GM03348 (cell line): ENCODE results near the gene TRAPPC10.
"Not testable (repeated sequence)": the region's sequence is repeated elsewhere in the genome, so short reads cannot be mapped to it uniquely, and the experiment has no call there.

Experiments
- DNase-seq: peaks from one replicate; pipeline ENCODE4 v3.0.0; 2012; ENCODE audit warnings: low spot score

The TRAPPC10 gene

DNA sequence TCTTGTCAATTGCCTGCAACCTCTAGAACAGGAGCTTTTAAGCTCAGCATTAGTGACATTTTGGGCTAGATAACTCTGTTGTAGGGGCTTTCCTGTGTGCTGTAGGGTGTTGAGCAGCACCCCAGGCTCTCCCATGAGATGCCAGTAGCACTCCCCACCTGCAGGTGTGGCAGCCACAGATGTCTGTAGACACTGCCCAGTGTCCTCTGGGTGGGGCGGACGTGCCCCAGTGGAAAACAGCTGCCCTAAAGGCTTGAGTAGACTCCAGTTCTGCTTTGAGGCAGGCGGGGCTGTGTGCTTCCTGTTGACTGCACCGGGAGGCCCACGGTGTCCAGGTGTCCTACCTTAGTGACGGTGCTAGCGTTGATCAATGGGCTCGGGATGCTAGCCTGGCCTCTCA lies 78.2 kb downstream of the TRAPPC10 start:
- no peak for DNase-seq

DNA sequence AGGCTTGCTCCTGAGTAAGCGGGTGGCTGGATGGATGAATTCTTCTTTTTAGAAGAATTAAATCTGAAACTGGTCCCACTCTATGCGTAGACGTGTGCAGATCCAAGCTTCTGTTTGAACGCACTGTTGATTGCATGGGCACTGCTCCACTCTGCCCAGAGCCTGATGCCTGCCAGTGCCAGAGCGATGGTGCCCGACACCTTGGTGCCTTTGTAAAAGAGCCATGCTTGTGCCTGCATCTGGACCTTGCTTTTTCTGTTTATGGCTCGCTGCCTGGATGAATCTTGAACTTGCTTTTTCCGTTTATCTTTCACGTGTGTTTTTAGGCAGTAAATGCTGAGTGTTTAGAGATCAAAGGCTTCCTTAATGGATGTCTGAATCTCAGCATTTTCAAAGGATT lies 80.1 kb downstream of the TRAPPC10 start:
- no peak for DNase-seq

DNA sequence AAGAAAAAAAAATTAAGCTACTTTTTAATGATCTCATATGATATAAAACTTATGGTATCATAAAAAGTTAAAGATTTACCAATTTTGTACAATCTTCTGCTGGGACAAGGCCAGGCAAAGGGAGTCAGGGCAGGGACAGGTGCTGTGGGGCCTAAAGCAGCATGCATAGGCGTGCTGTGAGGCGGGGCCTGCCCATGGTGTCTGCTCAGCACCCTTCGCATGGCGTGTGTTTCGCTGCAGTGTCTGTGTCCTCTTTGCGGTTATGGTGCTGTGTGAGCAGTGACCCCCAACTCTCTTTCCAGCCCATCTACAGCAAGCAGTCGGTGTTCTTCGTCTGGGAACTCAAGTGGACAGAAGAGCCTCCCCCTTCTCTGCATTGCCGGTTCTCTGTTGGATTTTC lies 81.7 kb downstream of the TRAPPC10 start:
- no peak for DNase-seq

DNA sequence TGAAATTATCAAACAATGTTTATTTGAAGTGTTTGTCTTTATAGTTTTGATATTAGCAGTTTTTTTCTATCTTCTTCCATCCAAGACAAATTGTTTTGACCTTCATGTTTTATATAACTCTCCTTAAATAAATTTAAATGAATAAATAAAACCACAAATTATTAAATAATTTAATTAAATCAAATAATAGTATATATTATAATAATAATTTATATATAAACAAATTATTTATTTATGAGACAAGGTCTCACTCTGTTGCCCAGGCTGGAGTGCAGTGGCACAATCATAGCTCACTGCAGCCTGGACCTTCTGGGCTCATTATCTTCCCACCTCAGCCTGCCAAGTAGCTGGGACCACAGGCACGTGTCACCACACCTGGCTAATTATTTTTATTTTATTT lies 82.7 kb downstream of the TRAPPC10 start:
- no peak for DNase-seq

DNA sequence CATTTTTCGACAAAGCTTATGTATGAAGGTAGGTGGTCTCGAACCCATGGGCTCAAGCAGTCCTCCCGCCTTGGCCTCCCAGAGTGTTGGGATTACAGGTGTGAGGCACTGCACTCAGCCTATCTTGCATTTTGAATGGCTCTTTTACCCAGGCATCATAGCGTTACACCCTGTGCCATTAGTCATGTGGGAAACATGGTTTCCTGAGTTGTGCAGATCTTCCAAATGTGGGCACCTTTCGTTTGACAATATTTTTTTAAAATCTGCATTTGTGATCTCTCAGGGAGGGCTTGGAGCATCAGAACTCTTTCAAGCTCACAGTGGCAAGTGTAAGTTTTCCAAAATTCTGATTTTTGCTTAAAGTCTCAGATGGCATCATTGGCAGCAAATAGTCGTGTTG lies 86.4 kb downstream of the TRAPPC10 start:
- not testable (repeated sequence) for DNase-seq

DNA sequence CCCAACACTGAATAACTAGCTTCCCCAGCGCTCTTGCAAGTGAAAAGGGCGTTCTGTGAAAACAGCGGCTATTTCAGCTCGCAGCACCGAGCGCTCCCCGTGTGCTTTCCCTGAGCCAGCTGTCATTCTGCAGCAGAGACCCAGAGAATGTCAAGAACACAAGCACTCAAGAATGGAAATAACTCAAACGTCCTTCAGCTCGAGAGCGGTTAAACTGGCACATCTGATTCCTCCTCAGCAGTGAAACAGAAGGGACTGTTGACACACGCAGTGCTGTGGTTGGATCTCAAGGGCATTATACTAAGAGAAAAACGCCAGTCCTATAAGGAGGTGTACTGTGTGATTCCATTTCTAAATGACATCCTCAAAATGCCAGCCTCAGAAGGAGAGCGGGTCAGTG lies 86.9 kb downstream of the TRAPPC10 start:
- not testable (repeated sequence) for DNase-seq

DNA sequence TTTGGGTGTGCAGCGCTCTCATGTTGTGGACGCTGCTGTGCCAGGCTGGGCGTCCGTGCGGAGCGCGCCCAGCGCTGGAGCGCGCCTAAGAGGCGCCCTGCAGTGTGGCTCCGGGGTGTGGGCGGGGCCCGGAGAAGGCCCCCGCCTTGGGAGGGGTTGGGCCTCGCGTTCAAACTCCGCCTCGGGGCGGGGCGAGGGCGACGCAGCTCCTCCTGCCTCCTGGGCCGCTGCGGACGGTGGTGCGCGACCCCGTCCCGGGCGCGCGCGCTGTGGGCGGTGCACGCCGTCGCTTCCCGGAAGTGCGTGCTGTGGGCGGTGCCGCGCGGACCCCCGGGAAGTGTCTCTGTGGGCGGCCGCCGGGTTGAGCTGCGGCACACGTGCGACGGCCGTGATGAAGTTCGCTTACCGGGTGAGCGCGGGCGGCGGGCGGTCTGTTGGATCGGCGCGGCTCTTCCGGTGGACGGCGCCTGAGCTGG lies 95.0 kb downstream of the TRAPPC10 start, which contains the start of gene PWP2:
TSS of gene PWP2 (plus strand) at position 374 of the 476 bp plus-strand sequence. CDS start at position 392, 18 bp downstream.
- DNase-seq = not testable (repeated sequence)

DNA sequence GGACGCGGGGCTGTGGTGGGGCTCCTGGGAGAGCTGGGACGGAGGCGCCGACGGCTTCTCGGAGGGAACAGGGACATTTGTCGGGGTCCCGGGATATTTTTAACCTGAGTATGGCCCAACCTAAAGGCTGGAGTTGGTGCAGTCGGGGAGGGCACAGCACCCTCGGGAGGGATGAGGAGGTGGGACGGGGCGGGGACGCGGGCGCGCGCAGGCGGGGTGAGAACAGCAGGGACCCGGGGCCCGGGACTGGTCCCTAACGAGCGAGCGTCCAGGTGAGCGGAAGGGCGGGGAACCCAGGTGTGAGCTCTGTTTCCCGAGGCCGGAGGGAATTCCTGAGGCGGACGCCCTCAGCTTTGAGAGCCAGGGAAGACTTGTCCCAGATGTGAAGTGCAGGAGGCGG lies 95.5 kb downstream of the TRAPPC10 start:
- DNase-seq = not testable (repeated sequence)

DNA sequence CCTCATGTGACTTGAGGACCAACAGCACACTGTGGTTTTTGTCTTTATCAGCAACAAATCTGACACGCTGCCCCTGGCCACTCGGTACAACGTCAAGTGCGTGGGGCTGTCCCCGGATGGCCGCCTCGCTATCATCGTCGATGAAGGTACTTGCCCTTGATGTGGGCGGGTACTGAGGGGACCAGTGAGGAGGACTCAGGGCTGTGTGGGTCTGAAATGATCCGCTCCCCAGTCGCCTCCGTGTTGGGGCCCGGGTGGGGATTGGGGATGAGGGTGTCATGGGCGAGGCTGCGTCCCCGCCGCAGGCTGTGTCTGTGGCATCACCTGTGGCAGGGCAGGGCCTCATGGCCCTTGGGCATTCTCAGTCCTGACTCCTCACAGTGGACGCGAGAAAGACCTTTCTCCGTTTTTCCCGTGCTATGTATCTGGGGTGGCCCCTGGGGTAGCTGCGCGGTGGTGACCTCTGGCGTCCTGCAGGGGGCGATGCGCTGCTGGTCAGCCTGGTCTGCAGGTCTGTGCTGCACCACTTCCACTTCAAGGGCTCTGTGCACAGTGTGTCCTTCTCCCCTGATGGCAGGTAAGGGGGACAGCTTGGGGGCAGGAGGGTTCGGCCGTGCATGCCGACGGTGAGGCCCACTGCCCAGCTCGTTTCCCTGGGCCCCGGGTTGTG lies 101.7 kb downstream of the TRAPPC10 start:
- DNase-seq = not testable (repeated sequence)

DNA sequence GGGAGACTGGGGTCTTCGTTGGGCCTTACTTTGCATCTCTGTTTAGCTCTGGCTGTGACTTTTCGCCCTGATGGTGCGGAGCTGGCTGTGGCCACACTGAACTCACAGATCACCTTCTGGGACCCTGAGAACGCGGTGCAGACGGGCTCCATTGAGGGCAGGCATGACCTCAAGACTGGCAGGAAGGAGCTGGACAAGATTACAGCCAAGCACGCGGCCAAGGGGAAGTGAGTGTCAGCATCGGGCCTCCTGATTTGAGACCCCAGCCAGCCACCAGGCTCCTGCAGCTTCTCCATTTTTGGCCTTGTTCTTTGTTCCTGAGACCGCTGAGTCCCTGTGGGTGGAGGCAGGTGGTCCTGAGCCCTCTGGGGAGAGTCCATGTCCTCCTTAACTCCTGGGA lies 110.0 kb downstream of the TRAPPC10 start:
- DNase-seq = not testable (repeated sequence)

DNA sequence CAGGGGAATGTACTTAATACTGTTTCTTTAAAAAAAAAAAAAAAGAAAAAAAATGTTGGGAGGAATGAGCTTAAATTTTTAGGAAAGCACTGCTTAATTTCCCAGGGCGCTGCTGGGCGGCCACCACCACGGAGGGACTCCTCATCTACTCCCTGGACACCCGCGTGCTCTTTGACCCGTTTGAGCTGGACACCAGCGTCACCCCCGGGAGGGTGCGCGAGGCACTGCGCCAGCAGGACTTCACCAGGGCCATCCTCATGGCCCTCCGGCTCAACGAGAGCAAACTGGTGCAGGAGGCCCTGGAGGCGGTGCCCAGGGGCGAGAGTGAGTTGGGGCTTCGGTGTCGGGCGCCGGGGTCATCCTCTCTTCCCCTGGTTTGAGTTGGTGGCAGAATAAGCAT lies 115.7 kb downstream of the TRAPPC10 start:
- DNase-seq = not testable (repeated sequence)

DNA sequence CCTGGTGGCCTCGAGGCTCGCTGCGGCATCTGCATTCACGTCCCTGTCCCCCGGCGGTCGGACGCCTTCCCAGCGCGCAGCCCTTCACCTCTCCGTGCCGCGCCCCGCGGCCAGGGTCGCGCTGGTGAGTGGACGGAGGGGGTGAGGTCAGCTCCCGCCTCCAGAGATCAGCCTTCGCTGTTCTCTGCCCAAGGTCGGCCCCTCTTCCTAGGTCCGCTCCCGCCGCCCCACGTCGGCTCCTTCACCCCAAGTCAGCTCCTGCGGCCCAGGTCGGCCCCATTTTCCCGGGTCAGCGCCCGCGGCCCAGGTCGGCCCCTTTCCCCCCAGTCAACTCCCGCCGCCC lies 121.6 kb downstream of the TRAPPC10 start:
- DNase-seq = not testable (repeated sequence)

DNA sequence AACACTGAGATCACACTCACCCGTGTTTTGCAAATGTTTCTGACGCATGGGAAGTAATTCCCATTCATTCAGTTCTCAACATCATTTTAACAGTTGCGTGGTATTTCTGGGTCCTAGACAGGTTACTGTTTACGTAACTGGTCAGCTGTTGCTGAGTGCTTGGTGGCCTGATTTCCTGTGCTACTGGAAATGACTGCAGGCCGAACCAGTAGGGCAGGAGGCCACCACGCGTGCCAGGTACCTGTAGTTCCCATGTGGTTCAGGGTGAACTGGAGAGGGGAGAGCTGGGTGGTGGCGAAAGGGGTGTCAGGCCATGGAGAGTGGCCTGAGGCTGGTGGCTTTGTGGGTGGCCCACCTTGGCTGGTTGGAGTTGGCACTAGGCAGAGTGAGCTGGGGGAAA lies 122.6 kb downstream of the TRAPPC10 start:
- DNase-seq = not testable (repeated sequence)

DNA sequence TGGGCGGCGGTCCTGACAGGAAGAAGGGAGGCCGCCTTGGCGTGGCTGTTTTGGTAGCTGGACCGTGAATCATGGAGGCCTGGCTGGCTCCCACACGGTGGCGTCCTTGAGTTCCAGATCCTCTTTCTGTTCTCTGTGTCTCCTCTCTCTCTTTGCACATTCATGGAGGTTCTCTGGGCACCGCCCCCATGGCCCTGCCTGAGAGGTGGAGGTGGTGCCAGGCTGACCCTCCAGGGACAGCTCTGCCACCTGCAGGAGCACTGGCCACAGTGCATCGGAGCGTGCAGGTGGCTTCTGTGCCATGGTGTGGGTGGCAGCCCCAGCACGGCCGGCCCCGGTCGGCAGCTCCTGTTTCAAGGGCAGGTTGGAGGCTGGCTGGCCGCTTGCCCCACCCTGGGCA lies 125.9 kb downstream of the TRAPPC10 start:
- not testable (repeated sequence) for DNase-seq

DNA sequence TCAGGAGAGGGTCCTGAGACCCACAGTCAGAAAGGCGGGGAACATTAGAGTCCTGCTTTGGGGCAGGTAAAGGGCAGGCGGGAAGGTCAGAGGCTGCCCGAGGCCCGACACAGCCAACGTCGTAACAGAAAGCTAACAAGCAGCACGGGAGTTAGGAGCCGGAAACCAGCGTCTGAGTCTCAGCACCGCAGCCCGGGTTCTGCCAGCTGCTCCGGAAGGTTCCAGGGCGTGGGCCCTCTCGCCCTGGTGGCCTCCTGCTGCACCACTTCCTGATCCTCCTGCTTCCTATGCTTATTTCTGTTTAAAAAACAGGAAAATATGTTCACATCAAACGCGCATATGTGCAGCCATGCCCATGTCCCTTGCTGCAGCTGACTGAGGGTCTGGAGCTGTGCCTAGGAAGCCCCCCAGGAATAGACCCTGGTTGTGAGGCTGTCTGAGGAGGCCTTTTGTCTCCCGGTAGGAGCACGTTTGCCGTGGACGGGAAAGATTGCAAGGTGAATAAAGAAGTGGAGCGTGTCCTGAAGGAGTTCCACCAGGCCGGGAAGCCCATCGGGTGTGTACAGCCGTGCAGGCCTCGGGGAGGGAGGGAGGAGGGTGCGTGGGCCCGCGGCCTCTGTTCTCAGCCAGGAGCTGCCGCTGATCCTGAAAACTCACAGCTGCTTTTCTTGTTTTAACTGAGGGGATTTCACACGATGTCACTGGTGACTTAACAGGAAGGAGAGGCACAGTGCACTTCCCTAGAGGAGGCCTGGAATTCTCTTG lies 127.9 kb downstream of the TRAPPC10 start:
- DNase-seq = not testable (repeated sequence)

DNA sequence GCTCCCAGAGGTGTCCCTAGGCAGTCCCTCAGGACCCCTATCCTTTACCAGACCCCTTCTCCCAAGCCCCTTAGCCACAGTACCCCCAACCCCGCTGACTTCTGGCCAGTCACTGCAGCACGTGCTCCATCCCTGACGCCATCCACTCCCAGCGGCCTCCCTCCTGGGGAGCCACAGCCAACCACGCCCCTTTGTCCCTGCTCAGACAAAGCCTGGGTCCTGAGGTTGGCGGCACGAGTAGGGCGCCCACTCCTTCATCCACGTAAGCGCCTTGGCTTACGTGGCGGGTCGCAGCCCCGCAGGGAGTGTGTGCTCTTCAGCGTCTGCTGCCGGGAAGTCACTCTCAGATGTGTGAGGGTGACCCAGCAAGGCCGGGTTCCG lies 128.4 kb downstream of the TRAPPC10 start:
- not testable (repeated sequence) for DNase-seq

DNA sequence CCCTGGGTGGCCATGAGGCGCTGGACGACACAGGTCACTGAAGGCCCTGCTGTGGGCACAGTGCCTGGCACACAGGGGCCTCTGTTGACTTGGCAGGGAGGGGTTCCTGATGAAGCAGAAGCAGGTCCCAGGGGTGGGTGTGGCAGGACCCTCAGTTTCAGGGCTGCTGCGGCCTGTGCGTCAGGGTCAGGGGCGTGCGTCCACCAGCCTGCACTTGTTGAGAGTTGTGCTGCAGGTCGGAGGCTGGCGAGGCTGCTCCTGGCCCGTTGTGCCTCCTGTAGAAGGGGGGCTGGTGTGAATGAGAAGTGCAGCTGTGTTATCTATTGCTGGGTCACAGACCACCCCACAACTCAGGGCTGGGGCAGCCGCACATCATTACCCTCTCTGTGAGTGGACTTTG lies 130.4 kb downstream of the TRAPPC10 start:
- not testable (repeated sequence) for DNase-seq

DNA sequence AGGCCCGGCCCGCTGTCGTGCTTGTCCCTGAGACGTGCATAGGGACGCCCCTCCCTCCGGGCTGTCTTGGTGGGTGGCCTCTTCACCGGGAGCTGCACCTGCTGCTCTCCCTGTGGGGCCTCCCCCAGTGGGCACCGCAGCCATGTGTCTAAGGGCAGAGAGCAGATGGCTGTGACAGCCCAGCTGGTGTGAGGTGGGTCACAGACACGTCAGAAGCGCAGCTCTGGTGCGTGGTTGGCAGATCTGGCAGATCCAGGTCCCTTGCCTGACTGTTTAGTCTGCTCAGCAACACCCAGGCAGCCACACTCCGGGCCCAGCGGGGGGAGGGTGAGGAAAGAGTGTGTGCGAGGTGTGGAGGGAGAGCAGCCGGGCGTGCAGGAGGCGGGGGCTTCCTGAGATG lies 131.3 kb downstream of the TRAPPC10 start:
- DNase-seq = not testable (repeated sequence)

DNA sequence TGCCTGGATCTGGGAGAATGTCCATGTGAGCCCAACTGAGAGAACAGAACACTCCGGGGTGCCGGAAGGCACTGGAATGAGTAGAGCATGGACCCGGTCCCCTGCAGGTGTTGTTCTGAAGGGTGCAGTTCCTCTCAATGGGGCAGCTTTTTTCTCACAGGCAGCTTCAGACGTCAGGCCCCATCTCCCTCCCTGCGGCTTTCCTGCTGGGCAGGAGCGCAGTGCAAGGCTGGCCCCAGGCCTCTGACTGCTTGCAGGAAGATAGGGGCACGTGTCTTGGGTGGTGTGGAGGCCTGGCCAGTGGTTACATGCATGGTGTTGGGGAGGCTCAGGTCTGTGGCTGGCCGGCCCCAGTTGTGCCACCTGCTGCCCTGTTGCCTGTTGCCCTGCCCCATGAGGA lies 131.9 kb downstream of the TRAPPC10 start:
- DNase-seq = not testable (repeated sequence)

DNA sequence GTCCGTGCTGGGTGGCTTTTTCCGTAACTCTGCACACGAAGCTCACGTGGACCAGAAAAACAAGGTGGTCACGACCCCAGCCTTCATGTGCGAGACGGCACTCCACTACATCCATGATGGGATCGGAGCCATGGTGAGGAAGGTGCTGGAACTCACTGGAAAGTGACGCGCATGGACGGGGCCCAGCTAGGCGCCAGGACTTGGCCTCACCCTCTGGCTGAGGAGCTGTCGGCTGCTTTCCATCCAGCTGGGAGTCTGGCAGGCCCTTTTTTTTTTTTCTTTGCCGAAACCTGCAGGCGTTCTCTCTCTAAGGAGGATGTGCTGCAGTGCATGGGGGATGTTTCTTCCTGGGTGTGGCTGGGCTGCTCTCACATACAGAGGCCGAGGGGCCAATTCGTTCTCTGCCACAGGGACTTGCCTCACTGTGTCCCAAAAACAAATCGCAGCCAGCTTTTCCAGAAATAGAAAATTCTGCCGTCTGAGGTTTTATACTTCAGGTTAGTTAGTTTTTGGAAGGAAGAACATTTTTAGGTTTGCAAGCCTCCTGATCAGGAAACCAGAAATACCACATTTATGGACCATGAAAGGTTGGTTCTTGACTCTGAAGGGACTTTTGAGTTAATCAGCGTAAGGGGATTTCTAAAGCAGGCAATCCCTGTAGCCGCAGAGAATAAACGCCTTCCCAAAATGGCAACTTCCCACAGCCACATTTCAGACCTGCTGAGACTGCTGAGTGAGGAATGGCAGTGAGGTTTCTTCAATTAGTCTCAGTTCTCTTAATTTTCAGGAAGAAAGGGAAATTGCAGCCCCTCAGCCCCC lies 132.9 kb downstream of the TRAPPC10 start:
- not testable (repeated sequence) for DNase-seq

DNA sequence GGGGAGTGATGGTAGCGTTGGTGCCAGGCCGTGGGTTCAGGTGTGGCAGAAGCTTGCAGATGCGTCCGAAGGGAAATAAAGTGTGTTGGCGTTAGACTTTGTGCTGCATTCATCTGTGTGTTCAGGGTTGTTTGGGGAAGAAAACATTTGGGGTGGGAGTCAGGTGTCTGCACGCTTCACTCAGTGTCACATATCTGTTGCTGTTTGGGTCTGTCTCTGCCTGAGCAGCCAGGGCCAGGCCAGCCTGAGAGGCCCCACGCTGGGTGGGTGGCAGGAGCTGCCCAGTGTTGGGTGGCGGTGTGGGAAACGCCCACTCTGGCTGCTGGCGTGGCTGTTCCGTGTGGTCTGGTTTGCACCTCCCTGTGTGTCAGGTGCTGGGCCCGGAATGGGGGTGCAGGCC lies 133.5 kb downstream of the TRAPPC10 start:
- DNase-seq = not testable (repeated sequence)

DNA sequence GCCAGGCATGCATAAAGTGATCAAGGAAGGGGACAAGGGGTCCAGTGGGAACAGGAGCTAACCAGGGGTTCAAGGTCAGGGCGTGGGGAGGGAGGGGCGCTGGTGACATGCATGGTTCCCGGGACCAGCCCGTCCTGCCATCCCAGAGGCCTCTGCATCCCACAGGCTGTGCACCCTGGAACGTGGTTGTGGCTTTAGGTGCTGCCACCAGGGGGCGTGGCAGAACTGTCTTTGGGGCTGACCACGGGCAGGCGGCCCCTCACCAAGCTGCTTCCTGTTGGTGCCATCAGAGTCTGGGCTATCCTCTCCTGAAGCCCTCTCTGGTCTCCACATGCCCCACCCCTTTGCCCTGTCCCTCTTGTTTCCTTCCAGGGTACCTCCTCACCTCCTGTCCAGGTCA lies 135.0 kb downstream of the TRAPPC10 start:
- DNase-seq = not testable (repeated sequence)
